Measurements from ENCODE around the gene ANKRD66. TPM values are rescaled to one million over a fixed set of nuclear protein-coding genes. Genes with fewer than 3 reads are reported as not detected.
A peak's percentile ranks its signal among the peaks of the same experiment; 100 is the strongest.

The ANKRD66 gene
- not detected for total RNA-seq

DNA sequence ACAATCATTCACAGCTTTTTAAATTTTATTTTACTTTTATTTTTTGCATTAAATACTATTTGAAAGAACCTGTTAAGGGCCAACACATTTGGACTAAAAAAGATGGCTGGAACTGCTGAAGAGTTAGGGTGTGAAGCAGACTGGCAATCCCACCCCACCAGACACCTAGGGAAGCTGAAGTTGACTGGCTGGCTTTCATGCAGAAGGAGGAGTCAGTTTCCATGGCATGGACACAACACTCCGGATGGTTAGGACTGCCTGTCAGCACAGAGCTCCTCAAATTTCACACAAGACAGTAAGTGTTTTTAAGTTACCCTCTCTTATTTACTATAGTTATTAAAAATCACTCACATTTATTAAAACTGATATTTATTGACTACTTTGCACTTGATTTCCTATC lies at the start of gene ANKRD66:
Gene ANKRD66 (plus strand): TSS at position 238 of the 400 bp plus-strand sequence. CDS start 5,016 bp downstream, outside the sequence.
- intact Hi-C loops (cut with DNase I) = no loop called here
- 43% methylated on average over 1 of the region's 1 CpG for WGBS

DNA sequence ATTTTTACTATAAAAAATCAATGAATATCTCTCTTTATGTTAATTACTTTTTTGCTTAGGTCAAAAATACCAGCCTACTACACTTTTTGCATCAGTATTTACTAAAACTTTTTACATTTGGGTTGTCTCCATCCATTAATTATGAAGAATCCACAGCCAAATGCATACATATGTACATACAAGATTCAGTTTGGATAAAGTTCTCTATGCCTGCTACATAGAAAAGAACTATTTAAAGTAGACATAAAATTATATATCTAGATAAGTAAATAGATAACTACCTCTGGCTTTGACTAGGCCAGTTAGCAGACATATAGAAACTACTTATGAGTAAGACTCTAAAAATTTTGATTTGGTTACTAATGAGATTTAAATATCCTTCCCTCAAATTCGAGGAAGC lies 46.8 kb upstream of the ANKRD66 start:
- no peak for DNase-seq (ENCODE audit: extremely low spot score)
- intact Hi-C loops (cut with DNase I) = no loop called here
- Histone ChIP-seq H3K4me1 (no peaks in the 10 kb centered on the region), H3K36me3 (no peaks in the 10 kb centered on the region), H3K4me3 (no peak overlapping the region), H3K9me3 (no peaks in the 10 kb centered on the region), H3K27me3 (no peaks in the 10 kb centered on the region), H3K27ac (replicated peaks in 1 of 4) (no peak overlapping the region)
- TF ChIP-seq EP300 (IDR thresholded peaks at IDR 0.05) (no peak), POLR2A (IDR thresholded peaks at IDR 0.05; ENCODE audit: low read depth) (no peak), POLR2AphosphoS5 (IDR thresholded peaks at IDR 0.05) (no peak)
- TF ChIP-seq, protein P1, sequence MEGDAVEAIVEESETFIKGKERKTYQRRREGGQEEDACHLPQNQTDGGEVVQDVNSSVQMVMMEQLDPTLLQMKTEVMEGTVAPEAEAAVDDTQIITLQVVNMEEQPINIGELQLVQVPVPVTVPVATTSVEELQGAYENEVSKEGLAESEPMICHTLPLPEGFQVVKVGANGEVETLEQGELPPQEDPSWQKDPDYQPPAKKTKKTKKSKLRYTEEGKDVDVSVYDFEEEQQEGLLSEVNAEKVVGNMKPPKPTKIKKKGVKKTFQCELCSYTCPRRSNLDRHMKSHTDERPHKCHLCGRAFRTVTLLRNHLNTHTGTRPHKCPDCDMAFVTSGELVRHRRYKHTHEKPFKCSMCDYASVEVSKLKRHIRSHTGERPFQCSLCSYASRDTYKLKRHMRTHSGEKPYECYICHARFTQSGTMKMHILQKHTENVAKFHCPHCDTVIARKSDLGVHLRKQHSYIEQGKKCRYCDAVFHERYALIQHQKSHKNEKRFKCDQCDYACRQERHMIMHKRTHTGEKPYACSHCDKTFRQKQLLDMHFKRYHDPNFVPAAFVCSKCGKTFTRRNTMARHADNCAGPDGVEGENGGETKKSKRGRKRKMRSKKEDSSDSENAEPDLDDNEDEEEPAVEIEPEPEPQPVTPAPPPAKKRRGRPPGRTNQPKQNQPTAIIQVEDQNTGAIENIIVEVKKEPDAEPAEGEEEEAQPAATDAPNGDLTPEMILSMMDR (IDR thresholded peaks at IDR 0.05) = no peak
- WGBS = 68% methylated on average over 1 of the region's 1 CpG

More for the DNA sequence above, at the start of gene ANKRD66:
- H3K9me3 ChIP-seq = no peaks in the 10 kb centered on the region
- H3K4me3 ChIP-seq = no peak within 1 kb of the TSS
- H3K27me3 ChIP-seq = no peaks in the 10 kb centered on the region
- H3K27ac ChIP-seq (replicated peaks in 1 of 4) = no peak within 1 kb of the TSS
- no peaks in the 10 kb centered on the region for H3K36me3 ChIP-seq
- TF ChIP-seq POLR2AphosphoS5 (IDR thresholded peaks at IDR 0.05) (no peak), EP300 (IDR thresholded peaks at IDR 0.05) (no peak), POLR2A (IDR thresholded peaks at IDR 0.05; ENCODE audit: low read depth) (no peak)
- TF ChIP-seq, protein P1 (IDR thresholded peaks at IDR 0.05) = no peak
- no peaks in the 10 kb centered on the region for H3K4me1 ChIP-seq
- peak; percentile 62 for DNase-seq (ENCODE audit: extremely low spot score)

DNA sequence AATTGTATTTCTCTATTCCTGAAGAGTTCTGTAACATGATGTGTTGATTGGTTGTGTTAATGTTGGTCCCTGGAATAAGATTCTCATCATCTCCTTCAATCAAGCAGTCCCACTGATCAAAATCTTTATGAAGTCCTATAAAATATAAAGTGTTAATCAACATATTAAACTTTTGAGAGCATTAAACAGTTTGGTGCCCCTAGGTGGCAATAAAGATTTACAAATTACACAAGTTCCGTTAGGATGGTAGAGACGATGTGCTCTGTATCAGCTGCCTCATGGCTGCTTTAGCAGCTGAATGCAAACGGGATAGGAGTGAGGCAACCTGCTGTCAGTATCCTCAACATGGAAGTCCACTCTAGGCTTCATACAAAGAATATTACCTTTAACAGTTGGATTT lies 42.2 kb upstream of the ANKRD66 start:
- WGBS = 5% methylated on average over 3 of the region's 3 CpGs
- H3K27ac ChIP-seq (replicated peaks in 1 of 4) = no peak overlapping the region
- no peak for TF ChIP-seq POLR2AphosphoS5 (IDR thresholded peaks at IDR 0.05)
- no peak for DNase-seq (ENCODE audit: extremely low spot score)
- H3K36me3 ChIP-seq = no peaks in the 10 kb centered on the region
- intact Hi-C loops (cut with DNase I) = no loop called here
- H3K27me3 ChIP-seq = no peaks in the 10 kb centered on the region
- H3K9me3 ChIP-seq = no peaks in the 10 kb centered on the region
- H3K4me1 ChIP-seq = no peaks in the 10 kb centered on the region
- H3K4me3 ChIP-seq = no peak overlapping the region

DNA sequence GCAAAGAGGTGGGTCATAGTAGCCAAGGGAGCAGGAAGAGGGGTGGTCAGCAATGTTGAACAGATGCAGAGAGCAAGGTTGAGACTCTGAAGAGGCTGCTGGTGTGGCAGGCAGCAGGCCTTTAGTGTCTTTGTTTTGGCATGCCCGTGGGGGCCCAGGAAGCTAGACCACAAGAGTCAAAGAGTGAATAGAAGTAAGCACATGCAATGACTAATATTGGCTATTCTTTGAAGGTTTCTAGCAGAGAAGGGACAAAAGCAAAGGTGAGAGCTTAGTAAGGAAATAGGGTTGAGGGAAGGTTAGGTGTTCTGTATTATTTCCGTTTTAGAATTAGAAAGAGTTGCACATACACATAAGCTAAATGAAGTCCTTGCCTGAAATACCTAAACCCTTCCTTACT lies 40.3 kb upstream of the ANKRD66 start:
- Histone ChIP-seq H3K27me3 (no peaks in the 10 kb centered on the region), H3K9me3 (no peaks in the 10 kb centered on the region), H3K4me3 (no peak overlapping the region), H3K4me1 (no peaks in the 10 kb centered on the region), H3K27ac (replicated peaks in 1 of 4) (no peak overlapping the region), H3K36me3 (no peaks in the 10 kb centered on the region)
- intact Hi-C loops (cut with DNase I) = no loop called here
- TF ChIP-seq, protein P1 (IDR thresholded peaks at IDR 0.05) = no peak
- TF ChIP-seq POLR2A (IDR thresholded peaks at IDR 0.05; ENCODE audit: low read depth) = no peak
- TF ChIP-seq POLR2AphosphoS5 (IDR thresholded peaks at IDR 0.05) = no peak
- TF ChIP-seq EP300 (IDR thresholded peaks at IDR 0.05) = no peak
- 76% methylated on average over 2 of the region's 2 CpGs for WGBS
- no peak for DNase-seq (ENCODE audit: extremely low spot score)

DNA sequence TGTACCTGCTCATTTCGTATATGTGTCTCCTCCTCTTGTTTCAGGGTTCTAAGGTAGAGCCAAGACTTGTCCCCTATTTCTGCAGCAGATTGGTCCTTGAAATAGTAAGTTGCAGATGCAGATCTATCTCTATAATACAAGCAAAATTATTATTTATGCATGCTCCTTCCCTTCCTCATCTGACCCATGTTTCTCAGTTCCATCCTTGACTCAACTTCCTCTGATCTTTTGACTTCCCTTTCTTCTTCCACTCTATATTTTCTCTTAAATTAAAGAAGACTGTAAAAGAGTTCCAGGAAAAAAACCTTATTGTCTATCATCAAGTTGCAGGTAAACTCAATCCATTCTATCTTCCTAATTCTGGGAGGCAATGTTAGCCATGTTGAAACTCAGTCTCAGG lies 35.2 kb upstream of the ANKRD66 start:
- Histone ChIP-seq H3K27me3 (no peaks in the 10 kb centered on the region), H3K9me3 (no peaks in the 10 kb centered on the region), H3K4me3 (no peak overlapping the region), H3K4me1 (no peaks in the 10 kb centered on the region), H3K36me3 (no peaks in the 10 kb centered on the region), H3K27ac (replicated peaks in 1 of 4) (no peak overlapping the region)
- no peak for DNase-seq (ENCODE audit: extremely low spot score)
- TF ChIP-seq, protein P1 (IDR thresholded peaks at IDR 0.05) = no peak
- TF ChIP-seq POLR2AphosphoS5 (IDR thresholded peaks at IDR 0.05) = no peak
- no peak for TF ChIP-seq EP300 (IDR thresholded peaks at IDR 0.05)
- no peak for TF ChIP-seq POLR2A (IDR thresholded peaks at IDR 0.05; ENCODE audit: low read depth)
- WGBS = 97% methylated on average over 1 of the region's 1 CpG
- intact Hi-C loops (cut with DNase I) = no loop called here
